GM19351 (cell line): ENCODE results near the gene AFG1L.
A peak's percentile ranks its signal among the peaks of the same experiment; 100 is the strongest.
"Not testable (repeated sequence)": the region's sequence is repeated elsewhere in the genome, so short reads cannot be mapped to it uniquely, and the experiment has no call there.

Experiments
- ATAC-seq: cut with Tn5 transposase; IDR thresholded peaks from one replicate; pipeline ENCODE4 v1.9.1; 2021; ENCODE audit warnings: mild to moderate bottlenecking, moderate library complexity; ENCODE audit not compliant: unreplicated experiment

Gene AFG1L

DNA sequence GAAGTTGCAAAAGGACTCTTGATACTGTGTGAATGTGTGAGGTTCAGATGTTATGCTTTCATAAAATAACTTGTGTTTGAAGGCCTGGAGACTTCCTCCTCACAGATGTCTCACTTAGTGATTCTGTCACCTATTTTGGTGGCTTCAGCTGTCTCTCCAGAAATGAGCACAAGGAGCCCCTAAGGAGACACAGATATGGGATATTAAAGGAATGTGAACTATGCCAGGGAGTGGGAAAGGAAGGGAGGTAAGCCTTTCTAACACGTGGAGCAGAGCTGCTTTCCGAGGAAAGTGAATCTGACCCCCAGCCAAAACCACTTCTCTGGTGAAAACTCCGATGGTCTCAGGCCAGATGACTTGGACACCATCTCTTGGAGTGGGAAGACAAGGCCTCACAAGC, 255.4 kb downstream of the AFG1L start:
- no peak for ATAC-seq

DNA sequence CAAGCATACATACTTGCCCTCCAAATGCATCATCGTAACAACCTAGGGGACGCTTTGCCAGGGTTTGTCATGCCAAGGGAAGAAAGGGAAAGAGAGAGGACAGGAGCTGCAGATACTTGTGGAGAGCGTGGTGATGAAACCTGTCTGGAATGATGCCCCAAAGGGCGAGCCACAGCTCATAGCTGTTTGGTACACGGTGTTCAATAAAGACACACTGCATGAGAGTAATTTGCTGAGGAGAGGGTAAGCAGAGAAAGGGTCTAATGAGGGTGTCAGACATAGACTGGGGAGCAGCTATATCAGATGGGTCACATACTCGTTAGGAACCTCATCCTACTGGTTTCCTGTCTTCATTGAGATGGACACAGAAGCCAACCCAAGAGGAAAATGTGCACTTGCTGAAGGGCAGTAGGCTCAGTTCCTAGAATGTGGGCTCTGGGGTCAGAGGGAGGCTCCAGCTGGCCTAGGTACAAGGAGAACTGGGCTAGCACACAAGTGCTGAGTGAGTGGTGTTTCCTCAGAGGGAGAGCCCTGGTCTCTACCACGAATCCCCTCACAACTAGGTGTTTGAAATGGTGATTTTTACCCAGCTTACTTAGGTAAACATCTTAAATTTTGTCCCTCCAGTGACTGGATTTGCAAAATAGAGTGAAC, 260.7 kb downstream of the AFG1L start:
- no peak for ATAC-seq

DNA sequence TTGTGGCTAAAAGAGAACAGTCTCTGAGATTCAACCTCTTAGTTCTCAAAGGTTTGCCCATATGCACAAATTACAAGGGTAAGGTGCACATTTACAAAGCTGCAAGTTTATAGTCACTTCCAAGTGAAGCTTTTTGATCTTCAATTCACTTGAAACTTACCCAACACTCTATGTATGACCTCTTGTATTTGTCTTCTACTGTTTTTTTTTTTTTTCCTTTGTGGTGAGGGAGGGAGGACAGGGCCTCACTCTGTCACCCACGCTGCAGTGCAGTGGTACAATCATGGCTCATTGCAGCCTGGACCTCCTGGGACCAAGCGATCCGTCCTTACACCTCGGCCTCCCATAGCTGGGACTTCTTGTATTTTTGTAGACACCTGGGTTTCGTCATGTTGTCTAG, 261.4 kb downstream of the AFG1L start:
- ATAC-seq, result no peak

DNA sequence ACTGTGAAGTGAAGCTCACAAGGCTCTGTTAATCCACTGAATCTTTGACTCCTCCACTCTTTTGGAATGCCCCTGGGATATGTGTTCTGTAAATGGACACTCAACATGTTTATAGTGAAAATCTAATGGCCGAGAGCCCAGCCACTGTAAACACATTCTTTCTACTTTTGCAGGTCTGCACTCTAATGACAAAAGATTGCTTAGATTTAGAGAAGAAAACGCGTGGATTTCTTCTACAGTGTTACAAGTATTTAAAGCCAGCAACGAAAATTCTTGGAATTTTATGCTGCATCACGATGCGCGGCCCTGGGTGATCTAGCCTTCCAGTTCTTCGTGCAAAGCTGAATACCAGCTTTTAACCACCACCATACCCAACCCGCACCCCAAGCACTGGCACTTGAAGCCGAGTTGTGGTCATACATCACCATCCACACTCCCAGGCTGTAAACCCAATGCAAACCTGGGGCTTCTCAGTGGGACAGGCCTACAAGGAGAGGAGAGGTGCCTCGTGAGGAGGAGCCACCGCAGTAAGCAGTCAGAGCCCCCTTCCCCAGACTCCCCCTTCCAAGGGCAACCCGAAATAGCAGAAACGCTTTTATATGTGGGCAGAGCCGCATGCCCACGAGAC, 262.1 kb downstream of the AFG1L start:
- no peak for ATAC-seq

DNA sequence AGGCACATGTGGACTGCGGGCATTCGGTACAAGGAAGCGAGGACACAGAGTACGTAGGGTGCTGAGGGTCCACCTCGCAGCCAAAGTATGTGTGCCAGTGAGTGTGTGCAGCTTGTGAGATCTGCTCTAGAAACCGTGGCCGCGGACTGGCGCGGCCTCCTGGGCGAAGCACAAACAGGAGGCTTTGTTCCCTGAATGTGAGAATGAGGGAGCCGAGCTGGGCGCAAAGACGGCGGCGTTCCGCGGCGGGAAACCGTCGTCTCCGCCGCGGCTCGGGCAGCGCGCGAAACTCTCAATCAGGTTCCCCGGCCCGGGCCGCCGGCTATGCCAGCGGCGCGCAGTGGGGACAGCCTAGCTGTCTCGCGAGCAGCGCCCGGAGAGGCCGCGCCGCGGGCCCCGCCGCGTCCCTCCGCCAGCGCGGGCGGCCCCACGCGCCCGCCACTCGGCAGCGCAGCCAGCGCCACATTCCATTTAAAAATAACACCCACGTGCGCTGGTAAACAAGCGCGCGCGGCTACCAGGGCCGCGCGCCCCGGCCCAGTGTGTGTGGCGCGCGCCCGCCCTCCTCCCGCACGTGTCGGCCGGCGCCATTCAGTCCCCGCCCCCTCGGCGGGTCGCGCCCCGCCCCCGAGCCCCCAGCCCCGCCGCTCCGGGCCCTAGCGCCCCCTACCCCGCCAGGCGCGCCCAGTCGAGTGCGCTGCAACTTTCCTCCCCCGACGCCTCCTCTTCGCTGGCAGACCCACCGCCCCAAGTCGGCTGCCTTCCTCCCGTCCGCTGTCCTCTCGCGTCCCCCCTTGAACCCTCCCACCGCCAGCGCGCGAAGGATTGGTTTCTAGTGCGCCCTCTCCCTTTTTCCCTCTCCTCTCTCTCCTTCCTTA, 262.9 kb downstream of the AFG1L start:
- no peak for ATAC-seq

DNA sequence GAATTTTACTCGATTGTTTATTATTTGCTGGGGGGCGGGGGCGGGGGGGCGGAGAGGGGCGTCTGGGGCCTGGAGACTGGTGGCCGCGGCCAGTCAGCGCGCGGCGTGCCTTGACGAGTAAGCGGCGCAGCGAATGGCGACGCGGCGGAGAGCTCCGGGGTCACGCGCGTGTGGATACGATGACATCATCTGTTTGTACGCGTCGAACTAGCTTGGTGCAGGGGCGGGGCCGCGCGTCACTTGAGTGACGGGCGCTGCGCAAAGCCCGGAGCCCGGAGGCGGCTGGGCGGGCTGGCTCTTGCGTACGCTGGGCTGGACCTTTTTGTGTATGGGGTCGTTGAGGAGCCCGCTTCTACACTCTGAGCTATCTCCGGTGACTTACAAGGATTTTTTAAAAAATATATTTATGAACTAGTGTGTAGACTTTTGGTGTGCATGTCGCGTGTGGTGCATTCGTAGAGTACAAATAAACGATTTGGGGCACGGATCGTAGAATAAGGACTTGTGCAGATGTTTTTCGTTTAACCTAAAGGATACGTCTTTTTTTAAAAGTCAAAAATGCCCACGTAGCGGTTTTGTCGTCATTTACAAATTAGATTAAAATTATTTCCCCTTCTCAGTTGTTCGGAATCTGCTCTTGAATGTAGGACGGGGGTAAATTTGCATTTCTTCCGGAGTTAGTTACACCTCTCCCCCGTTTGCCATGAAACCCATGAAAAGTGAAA, 263.7 kb downstream of the AFG1L start:
- ATAC-seq, result peak; percentile 50

DNA sequence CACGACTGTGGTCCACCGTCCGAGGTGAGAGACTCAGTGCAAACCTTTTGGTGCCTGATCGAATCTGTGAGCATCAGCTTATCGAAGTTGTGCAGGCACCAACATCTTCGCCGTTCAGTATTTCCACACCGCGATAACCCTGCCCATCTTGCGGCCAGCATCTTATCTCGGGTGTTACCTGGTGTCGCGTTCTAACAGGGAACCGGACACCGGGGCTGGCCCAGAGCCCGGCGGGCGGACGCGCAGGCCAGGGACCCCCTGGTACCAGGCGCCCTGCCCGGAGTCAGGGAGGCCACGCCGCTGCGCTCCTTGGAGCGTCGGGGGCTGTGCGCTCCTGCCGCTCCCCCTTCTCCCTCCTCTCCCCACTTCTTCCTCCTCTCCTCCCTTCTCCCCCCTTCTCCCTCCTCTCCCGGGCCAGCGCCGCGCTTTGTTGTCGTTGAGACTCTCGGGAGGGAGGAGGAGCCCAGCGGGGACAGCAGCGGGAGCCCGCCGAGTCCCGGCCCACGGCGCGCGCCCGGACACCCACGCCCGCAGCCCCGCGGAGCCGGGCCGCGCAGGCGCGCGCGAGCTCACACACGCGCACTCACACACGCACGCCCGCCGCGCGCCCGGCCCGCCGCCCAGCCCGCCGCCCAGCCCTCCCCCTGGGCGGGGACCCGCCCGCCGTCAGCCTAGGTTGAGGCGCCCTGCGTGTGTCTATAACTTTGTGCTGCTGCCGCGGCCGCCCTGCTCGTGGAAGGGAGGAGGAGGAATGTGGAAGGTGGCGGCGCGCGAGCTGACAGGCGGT, 264.4 kb downstream of the AFG1L start:
- ATAC-seq, result peak; percentile 44

DNA sequence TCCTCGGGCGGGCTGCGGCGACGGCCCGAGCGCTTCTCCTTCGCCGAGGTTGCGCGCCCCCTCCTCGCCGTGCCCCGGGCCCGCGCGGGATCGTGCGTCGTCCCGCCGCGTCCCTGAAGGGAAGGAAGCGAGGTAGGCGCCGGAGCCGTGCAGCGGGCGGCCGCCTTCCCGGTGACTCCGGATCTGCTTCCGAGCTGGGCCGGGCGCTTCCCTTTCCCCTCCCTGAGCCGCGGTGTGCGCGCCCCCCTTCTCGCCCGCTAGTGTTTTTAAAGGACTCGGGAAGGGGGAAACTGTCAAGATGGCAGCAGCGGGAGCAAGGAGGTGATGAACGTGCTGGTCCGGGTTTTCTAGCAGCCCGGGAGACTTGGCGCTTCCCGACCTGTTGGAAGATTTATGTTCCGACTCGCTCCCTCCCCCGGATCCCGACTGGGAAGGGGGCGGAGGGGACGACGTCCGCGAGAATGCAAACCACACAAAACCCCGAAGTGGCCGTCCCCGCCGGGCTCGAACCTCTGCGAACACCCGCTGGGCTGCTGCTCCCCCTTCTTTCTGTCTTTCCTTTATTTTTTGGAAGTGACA, 265.1 kb downstream of the AFG1L start:
- ATAC-seq, result peak; percentile 2

DNA sequence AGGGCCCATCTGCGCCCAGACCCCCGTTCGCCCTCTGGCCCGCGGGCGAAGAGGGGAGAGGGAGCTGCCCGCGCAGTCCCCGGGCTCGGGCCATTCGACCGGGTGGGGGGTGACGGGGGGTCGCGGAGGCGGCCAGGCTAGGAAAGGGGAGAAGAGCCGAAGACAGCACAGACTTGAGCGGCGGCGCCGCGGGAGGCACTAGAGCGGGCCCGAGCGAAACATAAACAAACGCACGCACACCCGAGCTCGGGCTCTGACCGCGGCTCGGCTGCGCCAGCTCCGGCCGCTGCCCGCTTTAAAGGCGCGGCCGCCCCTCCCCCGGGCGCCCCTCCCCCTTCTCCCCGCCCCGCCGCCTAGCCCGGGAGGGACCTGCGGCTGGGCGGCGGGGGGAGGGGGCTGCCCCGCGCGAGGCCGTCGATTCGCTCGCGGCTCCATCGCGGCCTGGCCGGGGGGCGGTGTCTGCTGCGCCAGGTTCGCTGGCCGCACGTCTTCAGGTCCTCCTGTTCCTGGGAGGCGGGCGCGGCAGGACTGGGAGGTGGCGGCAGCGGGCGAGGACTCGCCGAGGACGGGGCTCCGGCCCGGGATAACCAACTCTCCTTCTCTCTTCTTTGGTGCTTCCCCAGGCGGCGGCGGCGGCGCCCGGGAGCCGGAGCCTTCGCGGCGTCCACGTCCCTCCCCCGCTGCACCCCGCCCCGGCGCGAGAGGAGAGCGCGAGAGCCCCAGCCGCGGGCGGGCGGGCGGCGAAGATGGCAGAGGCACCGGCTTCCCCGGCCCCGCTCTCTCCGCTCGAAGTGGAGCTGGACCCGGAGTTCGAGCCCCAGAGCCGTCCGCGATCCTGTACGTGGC, 265.8 kb downstream of the AFG1L start, which contains the start of gene FOXO3:
TSS of gene FOXO3 (plus strand) at position 455 of the 846 bp plus-strand sequence. CDS start at position 747, 292 bp downstream.
- ATAC-seq, result no peak

DNA sequence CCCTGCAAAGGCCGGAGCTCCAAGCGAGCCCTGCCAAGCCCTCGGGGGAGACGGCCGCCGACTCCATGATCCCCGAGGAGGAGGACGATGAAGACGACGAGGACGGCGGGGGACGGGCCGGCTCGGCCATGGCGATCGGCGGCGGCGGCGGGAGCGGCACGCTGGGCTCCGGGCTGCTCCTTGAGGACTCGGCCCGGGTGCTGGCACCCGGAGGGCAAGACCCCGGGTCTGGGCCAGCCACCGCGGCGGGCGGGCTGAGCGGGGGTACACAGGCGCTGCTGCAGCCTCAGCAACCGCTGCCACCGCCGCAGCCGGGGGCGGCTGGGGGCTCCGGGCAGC, 266.4 kb downstream of the AFG1L start:
- not testable (repeated sequence) for ATAC-seq

DNA sequence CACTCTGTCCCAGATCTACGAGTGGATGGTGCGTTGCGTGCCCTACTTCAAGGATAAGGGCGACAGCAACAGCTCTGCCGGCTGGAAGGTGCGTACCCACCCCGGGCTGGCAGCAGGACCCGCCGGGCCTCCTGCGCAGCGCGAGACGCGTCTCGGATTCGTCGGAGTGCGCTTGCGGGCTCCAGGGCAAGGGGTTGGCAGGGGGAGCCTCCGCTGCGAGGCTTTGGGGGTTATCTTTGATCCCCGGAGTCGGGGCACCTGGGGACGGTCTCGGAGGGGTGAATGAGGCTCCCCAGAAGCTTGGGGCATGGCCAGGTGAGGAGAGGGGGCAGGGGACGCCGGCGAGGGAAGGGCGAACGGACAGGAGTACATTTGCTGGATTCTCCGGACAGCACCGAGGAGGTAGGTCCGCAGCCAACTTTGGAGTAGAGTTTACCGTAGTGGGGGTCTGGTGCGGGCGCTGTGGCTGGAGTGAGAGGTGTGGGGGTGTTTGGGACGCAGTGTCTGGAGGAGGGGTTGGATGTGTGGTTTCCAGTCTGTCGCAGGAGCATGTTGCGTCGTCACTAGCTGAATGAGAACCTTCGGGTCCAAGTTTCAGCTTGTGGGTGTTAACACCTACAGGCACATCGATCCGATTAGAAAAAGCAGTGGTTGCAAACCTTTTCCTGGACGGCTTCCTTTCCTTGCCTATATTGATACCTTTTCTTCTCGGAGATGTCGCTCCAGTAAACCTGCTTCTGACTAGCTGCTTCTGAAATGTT, 267.1 kb downstream of the AFG1L start:
- no peak for ATAC-seq

DNA sequence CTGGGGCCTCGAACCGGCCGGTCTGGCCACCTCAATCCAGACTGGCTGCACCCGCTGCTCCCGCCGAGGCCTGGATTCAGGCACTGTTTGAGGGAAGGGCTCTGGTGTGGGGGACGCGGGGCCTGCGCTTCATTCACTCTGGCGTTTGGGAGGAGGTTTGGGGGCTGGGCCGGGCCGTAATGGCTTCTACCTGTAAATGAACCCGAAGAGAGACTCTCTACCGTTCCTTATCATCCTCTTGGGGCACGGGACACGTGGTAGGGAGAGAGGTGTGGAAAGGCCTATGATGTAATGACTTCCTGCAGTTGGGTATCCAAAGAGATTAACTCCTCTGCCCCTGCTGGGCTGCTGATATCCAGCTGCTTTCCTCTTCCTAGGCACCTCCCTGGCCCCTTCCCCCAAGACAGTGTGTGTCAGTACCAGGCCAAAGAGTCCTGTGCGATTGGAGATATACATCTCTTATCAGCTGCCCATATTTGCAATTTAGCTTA, 267.7 kb downstream of the AFG1L start:
- no peak for ATAC-seq

DNA sequence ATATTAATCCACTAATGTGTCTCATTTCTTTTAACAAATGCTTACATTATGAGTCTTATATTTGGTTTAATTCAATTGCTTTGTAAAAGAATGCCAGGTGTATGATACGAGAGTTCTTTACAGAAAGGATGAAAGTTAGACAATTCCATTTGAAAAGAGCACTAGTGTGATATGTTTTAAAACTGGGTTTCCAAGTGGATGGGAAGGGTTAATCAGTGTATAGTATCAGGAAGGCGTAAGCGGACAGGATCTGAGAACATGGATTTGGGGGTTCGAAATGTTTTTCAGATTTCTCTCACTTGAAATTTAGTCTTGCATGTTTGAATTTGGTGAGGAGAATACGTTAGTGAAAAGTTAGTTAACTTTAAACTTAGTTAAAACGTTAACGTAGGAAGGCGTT, 268.4 kb downstream of the AFG1L start:
- no peak for ATAC-seq

DNA sequence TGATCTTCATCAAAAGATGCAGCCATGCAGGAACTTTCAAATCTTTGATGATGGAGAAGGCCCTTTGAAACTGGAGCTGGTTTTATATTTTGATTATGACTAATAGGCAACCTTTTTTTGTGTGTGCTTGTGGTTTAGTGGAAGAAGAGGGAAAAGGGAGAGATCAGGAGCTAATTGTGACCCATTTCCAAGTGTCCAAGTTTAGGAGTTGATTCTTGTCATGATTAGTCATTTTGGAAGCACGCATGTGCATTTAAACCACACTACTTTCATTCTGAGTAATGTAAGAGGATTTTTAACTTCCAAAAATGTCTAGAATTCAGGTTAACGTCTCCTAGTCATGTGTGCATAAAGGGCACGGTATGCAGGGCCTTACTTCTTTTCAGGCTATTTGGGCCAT, 269.3 kb downstream of the AFG1L start:
- no peak for ATAC-seq

DNA sequence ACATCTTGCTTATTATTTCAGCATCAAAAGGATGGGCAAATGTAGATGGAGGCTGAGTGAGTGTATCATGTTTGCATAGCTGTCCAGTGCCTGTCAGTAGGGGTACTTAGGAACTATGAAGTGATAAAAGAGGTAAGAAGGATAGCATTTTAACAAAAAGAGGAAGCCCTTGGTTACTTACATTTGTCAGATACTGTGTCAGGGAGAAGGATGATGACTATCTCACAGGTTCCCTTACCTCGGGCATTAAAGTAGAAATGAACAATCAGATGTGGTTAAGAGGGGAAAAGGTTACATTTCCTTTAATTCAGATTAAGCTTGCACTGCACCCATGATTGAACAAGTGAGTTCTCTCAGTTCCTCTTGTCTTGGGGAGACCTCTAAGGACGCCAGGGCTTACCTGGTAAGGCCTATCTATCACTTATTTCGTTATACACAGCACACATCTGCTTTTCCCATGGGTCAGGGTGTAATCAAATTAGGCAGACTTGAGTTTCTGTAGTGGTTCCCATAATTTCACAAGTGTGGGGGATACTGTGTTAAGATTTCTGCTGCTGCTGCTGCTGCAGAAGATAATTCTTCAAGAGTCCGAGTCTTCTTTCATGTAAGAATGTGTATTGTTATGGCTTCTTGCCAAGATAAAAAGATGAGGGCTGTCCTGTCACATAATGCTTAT, 270.4 kb downstream of the AFG1L start:
- peak; percentile 78 for ATAC-seq

DNA sequence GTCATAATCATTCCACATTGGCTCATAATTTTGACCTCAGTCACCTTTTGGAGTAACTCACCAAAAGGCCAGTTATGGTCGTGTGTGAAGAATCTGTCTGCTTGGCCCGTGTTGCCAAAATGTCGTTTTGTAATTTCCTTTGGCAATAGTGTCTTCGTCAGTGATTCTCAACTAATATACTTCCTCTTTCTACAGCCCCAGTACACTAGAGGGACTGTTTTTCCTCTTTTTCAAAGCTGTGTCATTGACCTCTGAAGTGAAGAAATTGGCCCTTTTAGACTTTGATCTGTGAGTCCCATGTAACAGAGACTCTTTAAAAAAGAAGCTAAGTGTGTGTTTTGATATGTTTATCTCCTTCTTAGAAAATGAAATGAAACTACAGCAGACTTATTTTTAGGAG, 271.0 kb downstream of the AFG1L start:
- ATAC-seq, result peak; percentile 40

DNA sequence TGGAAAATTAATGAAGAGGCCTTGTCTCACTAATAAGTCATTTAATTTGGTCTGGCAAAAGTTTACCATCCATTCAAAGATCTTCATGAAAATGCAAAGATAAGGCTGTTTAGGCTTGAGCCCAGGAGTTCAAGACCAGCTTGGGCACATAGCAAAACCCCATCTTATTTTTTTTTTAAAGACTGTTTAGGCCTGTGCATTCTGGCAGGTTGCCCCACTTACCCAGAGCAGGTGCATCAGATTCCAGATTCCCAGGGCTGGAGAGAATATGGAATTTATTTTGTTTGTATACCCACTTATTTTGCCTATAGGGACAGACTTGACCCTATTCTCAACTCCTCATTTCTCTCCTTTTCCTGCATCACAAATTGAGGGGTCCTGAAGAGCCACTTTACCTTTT, 271.6 kb downstream of the AFG1L start:
- no peak for ATAC-seq

DNA sequence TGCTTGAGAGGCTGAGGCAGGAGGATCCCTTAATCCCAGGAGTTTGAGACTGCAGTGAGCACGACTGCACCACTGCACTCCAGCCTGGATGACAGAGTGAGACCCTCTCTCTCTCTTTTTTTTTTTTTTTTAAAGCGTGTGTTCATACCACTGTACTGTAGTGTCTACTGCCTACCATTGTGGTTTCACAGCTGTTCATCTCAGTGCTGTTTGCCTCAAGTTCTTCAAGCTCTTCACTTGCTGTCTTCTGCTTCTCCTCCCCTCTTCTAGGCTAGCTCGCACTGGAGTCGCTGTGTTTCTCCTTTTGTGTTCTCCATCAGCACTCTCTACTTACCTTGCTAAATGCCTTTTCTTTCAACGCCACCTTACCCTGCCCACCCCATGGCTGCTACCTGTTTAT, 273.2 kb downstream of the AFG1L start:
- no peak for ATAC-seq
